Cerebellar cortex (tissue), 1 donor: ENCODE data around the gene LPP.
A peak's percentile ranks its signal among the peaks of the same experiment; 100 is the strongest.

Source experiments
- DNase-seq: peaks from one replicate; pipeline ENCODE4 v3.0.0-alpha.2; 2015; ENCODE audit warnings: low spot score

LPP gene

GRCh38 chr3:188782613-188783124 lies 628.7 kb downstream of the LPP start:
- no peak for DNase-seq

- DNase-seq = no peak
These were observed 632.5 kb downstream of the LPP start for GRCh38 chr3:188786424-188786823.

GRCh38 chr3:188788621-188789081 lies 634.7 kb downstream of the LPP start:
- DNase-seq = no peak

- DNase-seq = no peak
These were observed 635.3 kb downstream of the LPP start for GRCh38 chr3:188789251-188789650.

GRCh38 chr3:188791311-188791710 lies 637.4 kb downstream of the LPP start:
- DNase-seq = no peak

- DNase-seq = no peak
These were observed 638.8 kb downstream of the LPP start for GRCh38 chr3:188792793-188793192.

- no peak for DNase-seq
These were observed 642.2 kb downstream of the LPP start for GRCh38 chr3:188796122-188796631.

- no peak for DNase-seq
These were observed 643.1 kb downstream of the LPP start for GRCh38 chr3:188797045-188797444.

- DNase-seq = peak; percentile 62
These were observed 644.7 kb downstream of the LPP start for GRCh38 chr3:188798556-188799145.

- no peak for DNase-seq
These were observed 647.4 kb downstream of the LPP start for GRCh38 chr3:188801393-188801792.

GRCh38 chr3:188802645-188803044 lies 648.7 kb downstream of the LPP start:
- no peak for DNase-seq

- DNase-seq = peak; percentile 21
These were observed 653.0 kb downstream of the LPP start for GRCh38 chr3:188807006-188807405.

- no peak for DNase-seq
These were observed 658.2 kb downstream of the LPP start for GRCh38 chr3:188812198-188812597.

GRCh38 chr3:188814581-188814980 lies 660.6 kb downstream of the LPP start:
- no peak for DNase-seq

- no peak for DNase-seq
These were observed 663.4 kb downstream of the LPP start for GRCh38 chr3:188817103-188817934.

GRCh38 chr3:188817935-188818269 lies 663.9 kb downstream of the LPP start:
- DNase-seq = no peak

GRCh38 chr3:188818282-188818681 lies 664.3 kb downstream of the LPP start:
- DNase-seq = no peak

- DNase-seq = no peak
These were observed 666.0 kb downstream of the LPP start for GRCh38 chr3:188819939-188820338.

- DNase-seq = no peak
These were observed 668.0 kb downstream of the LPP start for GRCh38 chr3:188822004-188822403.

GRCh38 chr3:188822411-188822810 lies 668.5 kb downstream of the LPP start:
- DNase-seq = no peak

- DNase-seq = peak; percentile 31
These were observed 670.6 kb downstream of the LPP start for GRCh38 chr3:188824566-188824965.

GRCh38 chr3:188825901-188826300 lies 671.9 kb downstream of the LPP start:
- DNase-seq = no peak

- no peak for DNase-seq
These were observed 672.6 kb downstream of the LPP start for GRCh38 chr3:188826574-188826973.
